Loucy (cell line): ENCODE results near the gene NFATC4.
A peak's percentile ranks its signal among the peaks of the same experiment; 100 is the strongest.

ENCODE experiments used
- H2AFZ ChIP-seq: fragments of 200-600 bp; sonication (generic); 2 replicates; pipeline ENCODE4 v1.6.0; 2016; ENCODE audit warnings: antibody characterized with exemption, mild to moderate bottlenecking, low read length, moderate library complexity
- H3F3A ChIP-seq: fragments of 200-600 bp; 2 replicates; pipeline ENCODE4 v1.6.0; 2016; ENCODE audit warnings: antibody characterized with exemption, low read depth, mild to moderate bottlenecking
- H3K27me3 ChIP-seq: fragments of 200-600 bp; sonication (generic); 2 replicates; pipeline ENCODE4 v1.6.1; 2014; ENCODE audit warnings: low read length, mild to moderate bottlenecking; ENCODE audit not compliant: insufficient read depth, poor library complexity, severe bottlenecking
- H3K36me3 ChIP-seq: fragments of 200-600 bp; sonication (generic); 2 replicates; pipeline ENCODE4 v1.6.1; 2016; ENCODE audit warnings: low read length; ENCODE audit not compliant: insufficient read depth
- H3K4me1 ChIP-seq: fragments of 200-600 bp; sonication (generic); 2 replicates; pipeline ENCODE4 v1.5.1; 2014; ENCODE audit warnings: low read length, mild to moderate bottlenecking; ENCODE audit not compliant: insufficient read depth, poor library complexity, severe bottlenecking
- H3K4me2 ChIP-seq: fragments of 200-600 bp; sonication (generic); 2 replicates; pipeline ENCODE4 v1.6.0; 2014; ENCODE audit warnings: antibody characterized with exemption, low read length, low read depth, mild to moderate bottlenecking; ENCODE audit not compliant: poor library complexity, severe bottlenecking
- H3K4me3 ChIP-seq: fragments of 200-600 bp; sonication (generic); 2 replicates; pipeline ENCODE4 v1.5.1; 2014; ENCODE audit warnings: low read length, mild to moderate bottlenecking, mixed read lengths; ENCODE audit not compliant: poor library complexity, severe bottlenecking
- H3K79me2 ChIP-seq: fragments of 200-600 bp; sonication (generic); 2 replicates; pipeline ENCODE4 v1.6.1; 2014; ENCODE audit warnings: low read length; ENCODE audit not compliant: insufficient read depth
- H3K9ac ChIP-seq: fragments of 200-600 bp; sonication (generic); 2 replicates; pipeline ENCODE4 v1.6.0; 2014; ENCODE audit warnings: mild to moderate bottlenecking, low read depth, low read length, moderate library complexity; ENCODE audit not compliant: poor library complexity, severe bottlenecking
- H3K9me2 ChIP-seq: fragments of 200-600 bp; sonication (generic); replicated peaks from 2 replicates; pipeline ENCODE4 v1.6.1; 2016; ENCODE audit warnings: low read depth, low read length, mixed read lengths
- H3K9me3 ChIP-seq: fragments of 200-600 bp; sonication (generic); 2 replicates; pipeline ENCODE4 v1.6.1; 2014; ENCODE audit warnings: mild to moderate bottlenecking, antibody characterized with exemption, low read length, low read depth; ENCODE audit not compliant: insufficient read depth
- H4K20me1 ChIP-seq: fragments of 200-600 bp; sonication (generic); 2 replicates; pipeline ENCODE4 v1.6.0; 2014; ENCODE audit warnings: antibody characterized with exemption, low read length, mild to moderate bottlenecking; ENCODE audit not compliant: insufficient read depth, poor library complexity, severe bottlenecking
- EZH2phosphoT487 ChIP-seq: fragments of 200-600 bp; IDR thresholded peaks from 2 replicates; pipeline ENCODE4 v1.6.1; 2018; ENCODE audit warnings: antibody characterized with exemption, mild to moderate bottlenecking, moderate library complexity, borderline replicate concordance
- TF ChIP-seq, protein P1 (sequence below): fragments of 200-600 bp; sonication (generic); conservative IDR thresholded peaks from 2 replicates; pipeline ENCODE4 v1.5.1; 2014; ENCODE audit warnings: mild to moderate bottlenecking, antibody characterized with exemption, low read length

NFATC4 gene

DNA sequence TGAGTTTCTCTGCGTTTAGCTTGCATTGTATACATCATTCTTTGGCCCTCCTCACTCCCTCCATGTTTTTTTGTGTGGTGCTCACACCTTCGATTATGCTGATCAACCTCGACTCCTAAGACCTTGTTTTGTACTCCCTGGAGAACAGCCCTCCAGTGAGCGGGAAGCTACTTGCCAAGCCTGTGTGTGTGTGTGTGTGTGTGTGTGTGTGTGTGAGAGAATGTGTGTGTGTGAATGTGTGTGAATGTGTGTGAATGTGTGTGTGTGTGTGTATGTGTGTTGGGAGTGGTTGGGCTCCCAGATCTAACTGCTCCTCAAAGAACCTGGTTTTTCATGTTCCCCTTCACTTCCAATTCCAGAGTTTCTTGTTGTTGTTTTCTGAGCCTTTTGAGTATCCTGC, 36.8 kb downstream of the NFATC4 start:
- H3K4me1 ChIP-seq: peaks cover 55% of the 10 kb centered on the region
- H3K4me2 ChIP-seq: peak overlapping the region; percentile 90

DNA sequence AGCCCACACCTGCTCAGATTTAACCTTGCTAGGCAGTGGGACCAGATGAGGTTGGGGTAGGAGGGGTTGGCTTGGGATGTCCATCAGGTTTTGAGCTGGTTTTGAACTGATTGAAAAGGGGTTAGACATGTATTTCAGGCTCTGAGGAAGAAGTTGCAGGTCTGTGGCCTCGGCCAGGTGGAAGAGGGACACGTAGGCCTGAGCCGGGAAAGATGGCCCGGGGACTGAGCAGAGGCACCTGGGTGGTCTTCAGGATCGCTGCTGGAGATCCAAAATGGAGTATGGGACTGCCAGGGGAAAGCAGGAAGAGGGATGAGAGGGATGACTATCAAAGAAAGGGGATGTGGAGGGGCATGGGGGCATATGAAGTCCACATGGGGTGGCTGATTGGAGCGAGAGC, 38.4 kb downstream of the NFATC4 start:
- H3K27me3 ChIP-seq: no peaks in the 10 kb centered on the region
- no peak overlapping the region for H3K4me2 ChIP-seq
- no peak for TF ChIP-seq EZH2phosphoT487
- TF ChIP-seq, protein P1, sequence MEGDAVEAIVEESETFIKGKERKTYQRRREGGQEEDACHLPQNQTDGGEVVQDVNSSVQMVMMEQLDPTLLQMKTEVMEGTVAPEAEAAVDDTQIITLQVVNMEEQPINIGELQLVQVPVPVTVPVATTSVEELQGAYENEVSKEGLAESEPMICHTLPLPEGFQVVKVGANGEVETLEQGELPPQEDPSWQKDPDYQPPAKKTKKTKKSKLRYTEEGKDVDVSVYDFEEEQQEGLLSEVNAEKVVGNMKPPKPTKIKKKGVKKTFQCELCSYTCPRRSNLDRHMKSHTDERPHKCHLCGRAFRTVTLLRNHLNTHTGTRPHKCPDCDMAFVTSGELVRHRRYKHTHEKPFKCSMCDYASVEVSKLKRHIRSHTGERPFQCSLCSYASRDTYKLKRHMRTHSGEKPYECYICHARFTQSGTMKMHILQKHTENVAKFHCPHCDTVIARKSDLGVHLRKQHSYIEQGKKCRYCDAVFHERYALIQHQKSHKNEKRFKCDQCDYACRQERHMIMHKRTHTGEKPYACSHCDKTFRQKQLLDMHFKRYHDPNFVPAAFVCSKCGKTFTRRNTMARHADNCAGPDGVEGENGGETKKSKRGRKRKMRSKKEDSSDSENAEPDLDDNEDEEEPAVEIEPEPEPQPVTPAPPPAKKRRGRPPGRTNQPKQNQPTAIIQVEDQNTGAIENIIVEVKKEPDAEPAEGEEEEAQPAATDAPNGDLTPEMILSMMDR: no peak
- H3F3A ChIP-seq: no peaks in the 10 kb centered on the region
- H3K36me3 ChIP-seq: peaks cover 14% of the 10 kb centered on the region; the same call in 1 of the 2 replicates
- H3K4me3 ChIP-seq: no peak overlapping the region
- peaks cover 41% of the 10 kb centered on the region for H3K79me2 ChIP-seq
- no peaks in the 10 kb centered on the region for H4K20me1 ChIP-seq
- H3K9me3 ChIP-seq: no peaks in the 10 kb centered on the region
- H3K9ac ChIP-seq: no peak overlapping the region
- H3K4me1 ChIP-seq: peaks cover 42% of the 10 kb centered on the region
- no peak overlapping the region for H2AFZ ChIP-seq
- no peaks in the 10 kb centered on the region for H3K9me2 ChIP-seq

More for the DNA sequence above, 36.8 kb downstream of the NFATC4 start:
- Histone ChIP-seq H3K9me2 (no peaks in the 10 kb centered on the region), H3K9ac (peak overlapping the region; percentile 57), H3K4me3 (peak overlapping the region; percentile 78), H3K27me3 (no peaks in the 10 kb centered on the region), H3K79me2 (peaks cover 55% of the 10 kb centered on the region), H2AFZ (no peak overlapping the region), H3K9me3 (no peaks in the 10 kb centered on the region), H3F3A (no peaks in the 10 kb centered on the region), H4K20me1 (no peaks in the 10 kb centered on the region), H3K36me3 (peaks cover 14% of the 10 kb centered on the region; the same call in 1 of the 2 replicates)
- no peak for TF ChIP-seq EZH2phosphoT487
- TF ChIP-seq, protein P1: no peak

DNA sequence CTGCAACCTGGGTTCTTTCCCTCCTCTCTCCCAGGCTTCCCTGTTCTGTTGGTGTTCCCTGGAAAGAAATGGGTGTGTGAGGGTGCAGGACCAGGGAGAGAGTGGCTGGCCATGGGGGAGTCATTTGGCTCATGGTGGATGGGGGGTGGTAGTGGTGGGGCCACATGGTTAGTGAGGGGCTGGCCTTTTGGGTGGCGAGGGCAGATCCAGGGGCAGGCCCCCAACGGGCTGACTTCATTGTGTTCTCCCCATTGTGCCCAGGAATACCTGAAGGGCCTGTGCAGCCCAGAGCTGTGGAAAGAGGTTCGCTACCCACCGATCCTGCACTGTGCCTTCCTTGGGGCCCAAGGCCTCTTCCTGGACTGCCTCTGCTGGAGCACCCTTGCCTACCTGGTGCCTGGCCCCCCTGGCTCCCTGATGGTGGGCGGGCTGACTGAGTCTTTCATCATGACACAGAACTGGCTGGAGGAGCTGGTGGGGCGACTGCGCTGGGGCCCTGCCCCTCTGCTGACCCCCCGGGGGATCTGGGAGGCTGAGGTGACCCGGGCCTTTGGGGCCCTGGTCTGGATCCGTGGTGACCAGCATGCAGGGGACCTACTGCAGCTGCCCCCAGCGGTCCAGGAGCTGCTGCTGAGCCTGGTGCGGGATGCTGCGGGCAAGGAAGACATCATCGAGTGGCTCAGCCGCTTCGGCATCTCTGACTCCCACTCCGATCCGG, 39.8 kb downstream of the NFATC4 start:
- Histone ChIP-seq H3K9ac (no peak overlapping the region), H3K36me3 (peaks cover 17% of the 10 kb centered on the region; the same call in 1 of the 2 replicates)

More for the DNA sequence above, 39.8 kb downstream of the NFATC4 start:
- TF ChIP-seq, protein P1: no peak
- TF ChIP-seq EZH2phosphoT487: no peak
- Histone ChIP-seq H3K4me1 (peaks cover 29% of the 10 kb centered on the region), H3F3A (no peaks in the 10 kb centered on the region), H4K20me1 (no peaks in the 10 kb centered on the region), H2AFZ (no peak overlapping the region), H3K9me3 (no peaks in the 10 kb centered on the region), H3K4me3 (no peak overlapping the region), H3K27me3 (no peaks in the 10 kb centered on the region), H3K79me2 (peaks cover 27% of the 10 kb centered on the region), H3K9me2 (no peaks in the 10 kb centered on the region), H3K4me2 (no peak overlapping the region)
